ENCODE measurements around the gene GMDS. TPM values are rescaled to one million over a fixed set of nuclear protein-coding genes. Genes with fewer than 3 reads are reported as not detected.

The GMDS gene
- total and polyA plus RNA-seq, 2 experiments from 2014 or later, result 30.1 to 36.5 TPM

GRCh38 chr6:2078888-2079287, 166.5 kb downstream of the GMDS start:
- H3K4me1 Mint-ChIP-seq, result no peaks in the 10 kb centered on the region
- peaks cover 2% of the 10 kb centered on the region; the same call in 1 of the 3 replicates for H3K36me3 Mint-ChIP-seq (ENCODE audit: low read depth)
- H4K20me1 ChIP-seq (replicated peaks; ENCODE audit: insufficient read depth), result no peaks in the 10 kb centered on the region
- no peaks in the 10 kb centered on the region for H3K79me2 ChIP-seq (replicated peaks; ENCODE audit: insufficient read depth)
- H3K4me1 ChIP-seq (ENCODE audit: insufficient read depth), result no peaks in the 10 kb centered on the region
- no peaks in the 10 kb centered on the region for H3K27me3 Mint-ChIP-seq (ENCODE audit: insufficient read depth, low read depth, poor library complexity)
- no peaks in the 10 kb centered on the region for H3K9me2 ChIP-seq (ENCODE audit: insufficient read depth)
- no peak for DNase-seq (ENCODE audit: low spot score)
- no peaks in the 10 kb centered on the region for H3K36me3 ChIP-seq (ENCODE audit: insufficient read depth)
- TF ChIP-seq EZH2phosphoT487 (IDR thresholded peaks at IDR 0.05; ENCODE audit: unreplicated experiment), result no peak
- TF ChIP-seq POLR2AphosphoS5 (IDR thresholded peaks at IDR 0.05; ENCODE audit: low read depth), result no peak
- TF ChIP-seq ZNF114 (CRISPR knock-in tag; IDR thresholded peaks at IDR 0.05), result no peak
- no peak for TF ChIP-seq NANOG (IDR thresholded peaks at IDR 0.05; ENCODE audit: borderline replicate concordance)
- no peak for TF ChIP-seq ZNF462 (CRISPR knock-in tag; IDR thresholded peaks at IDR 0.05)
- H3K27ac ChIP-seq (ENCODE audit: low read depth), result no peak overlapping the region
- no peak overlapping the region for H3K27ac Mint-ChIP-seq
- no peak overlapping the region for H2AFZ ChIP-seq
- no peak overlapping the region for H3K4me2 ChIP-seq
- H3K4me3 Mint-ChIP-seq, result no peak overlapping the region
- H3K9me3 Mint-ChIP-seq, result no peaks in the 10 kb centered on the region; the same call in 2 of the 3 replicates
- H3K27me3 ChIP-seq (ENCODE audit: insufficient read depth), result no peaks in the 10 kb centered on the region
- no peak overlapping the region for H3K4me3 ChIP-seq
- no peaks in the 10 kb centered on the region for H3F3A ChIP-seq (replicated peaks; ENCODE audit: low read depth)
- ATAC-seq, result no peak

- no peak overlapping the region for H3K4me3 Mint-ChIP-seq
- H3K4me1 Mint-ChIP-seq, result no peaks in the 10 kb centered on the region
- Histone ChIP-seq H3K79me2 (replicated peaks; ENCODE audit: insufficient read depth) (no peaks in the 10 kb centered on the region), H3K9me2 (ENCODE audit: insufficient read depth) (no peaks in the 10 kb centered on the region), H3K4me1 (ENCODE audit: insufficient read depth) (no peaks in the 10 kb centered on the region), H3K4me2 (no peak overlapping the region), H3K36me3 (ENCODE audit: insufficient read depth) (no peaks in the 10 kb centered on the region), H3K27ac (ENCODE audit: low read depth) (no peak overlapping the region), H3K27me3 (ENCODE audit: insufficient read depth) (no peaks in the 10 kb centered on the region), H4K20me1 (replicated peaks; ENCODE audit: insufficient read depth) (no peaks in the 10 kb centered on the region), H2AFZ (no peak overlapping the region), H3K4me3 (no peak overlapping the region), H3F3A (replicated peaks; ENCODE audit: low read depth) (no peaks in the 10 kb centered on the region)
- DNase-seq (ENCODE audit: low spot score) (no peak), ATAC-seq (no peak)
- no peaks in the 10 kb centered on the region; the same call in 2 of the 3 replicates for H3K9me3 Mint-ChIP-seq
- no peaks in the 10 kb centered on the region for H3K27me3 Mint-ChIP-seq (ENCODE audit: insufficient read depth, low read depth, poor library complexity)
- no peak overlapping the region for H3K27ac Mint-ChIP-seq
- H3K36me3 Mint-ChIP-seq (ENCODE audit: low read depth), result peaks cover 2% of the 10 kb centered on the region; the same call in 1 of the 3 replicates
- no peak for TF ChIP-seq JUNB (IDR thresholded peaks at IDR 0.05; ENCODE audit: unreplicated experiment)
- TF ChIP-seq ZNF462 (CRISPR knock-in tag; IDR thresholded peaks at IDR 0.05), result no peak
- no peak for TF ChIP-seq EZH2phosphoT487 (IDR thresholded peaks at IDR 0.05; ENCODE audit: unreplicated experiment)
- TF ChIP-seq POLR2AphosphoS5 (IDR thresholded peaks at IDR 0.05; ENCODE audit: low read depth), result no peak
These were observed 167.6 kb downstream of the GMDS start for GRCh38 chr6:2077826-2078225.
